Adrenal gland (tissue), 5 donors: Measurements from ENCODE around the gene LYRM7.

Experiments
- POLR2A ChIP-seq, 2 donors: fragments of 450-650 bp; IDR thresholded peaks; one replicate each; pipeline ENCODE4 v1.6.1; 2017; ENCODE audit warnings: antibody characterized with exemption in 2 of 2, mild to moderate bottlenecking in 2 of 2, moderate library complexity in 1 of 2
- TF ChIP-seq, protein P1 (sequence below), 6 experiments: fragments of 450-650 bp in 4 of 6; fragments of 200-600 bp in 2 of 6; sonication (generic) in 1 of 6; IDR thresholded peaks; 1 replicate in 5 of 6; 2 replicates in 1 of 6; pipeline versions ENCODE4 v1.5.1 to v1.8.0; 2016 to 2021; ENCODE audit warnings: antibody characterized with exemption in 6 of 6, mild to moderate bottlenecking in 2 of 6, moderate library complexity in 1 of 6
- donor health status: DM: no; HTN: no; CAD: no.

- no peak for TF ChIP-seq POLR2A (IDR thresholded peaks at IDR 0.05)
- TF ChIP-seq, protein P1, sequence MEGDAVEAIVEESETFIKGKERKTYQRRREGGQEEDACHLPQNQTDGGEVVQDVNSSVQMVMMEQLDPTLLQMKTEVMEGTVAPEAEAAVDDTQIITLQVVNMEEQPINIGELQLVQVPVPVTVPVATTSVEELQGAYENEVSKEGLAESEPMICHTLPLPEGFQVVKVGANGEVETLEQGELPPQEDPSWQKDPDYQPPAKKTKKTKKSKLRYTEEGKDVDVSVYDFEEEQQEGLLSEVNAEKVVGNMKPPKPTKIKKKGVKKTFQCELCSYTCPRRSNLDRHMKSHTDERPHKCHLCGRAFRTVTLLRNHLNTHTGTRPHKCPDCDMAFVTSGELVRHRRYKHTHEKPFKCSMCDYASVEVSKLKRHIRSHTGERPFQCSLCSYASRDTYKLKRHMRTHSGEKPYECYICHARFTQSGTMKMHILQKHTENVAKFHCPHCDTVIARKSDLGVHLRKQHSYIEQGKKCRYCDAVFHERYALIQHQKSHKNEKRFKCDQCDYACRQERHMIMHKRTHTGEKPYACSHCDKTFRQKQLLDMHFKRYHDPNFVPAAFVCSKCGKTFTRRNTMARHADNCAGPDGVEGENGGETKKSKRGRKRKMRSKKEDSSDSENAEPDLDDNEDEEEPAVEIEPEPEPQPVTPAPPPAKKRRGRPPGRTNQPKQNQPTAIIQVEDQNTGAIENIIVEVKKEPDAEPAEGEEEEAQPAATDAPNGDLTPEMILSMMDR (IDR thresholded peaks at IDR 0.05): no peak
These were observed 13.8 kb upstream of the LYRM7 start for GRCh38 chr5:131156957-131157356.
